PC-3 (cell line): ENCODE measurements around the gene C22orf39. TPM values are rescaled to one million over a fixed set of nuclear protein-coding genes. Genes with fewer than 3 reads are reported as not detected.
A peak's percentile ranks its signal among the peaks of the same experiment; 100 is the strongest.

Source experiments
- ATAC-seq: fragments of 200-7000 bp; cut with Tn5 transposase; 2 replicates; pipeline ENCODE4 v1.9.1; 2020; ENCODE audit warnings: mild to moderate bottlenecking, moderate library complexity
- BruUV-seq: library from RNA; stranded (reverse); fragments of 400-500 nt; replicated peaks from 2 replicates; lab custom pipeline; 2021; lab: Mats Ljungman, UMichigan
- CTCF ChIA-PET: fragments of 300-600 bp; sonication (Branson Sonifier 250); formaldehyde crosslinking; loops from one replicate; lab custom pipeline; 2022; ENCODE audit warnings: antibody characterized with exemption; lab: Charles Lee
- POLR2A ChIA-PET: fragments of 300-600 bp; sonication (Branson Sonifier 250); formaldehyde crosslinking; loops from one replicate; lab custom pipeline; 2022; ENCODE audit warnings: antibody characterized with exemption; ENCODE audit not compliant: unreplicated experiment; lab: Charles Lee
- DNase-seq: peaks from one replicate; pipeline ENCODE4 v3.0.0-alpha.2; 2015
- H2AFZ ChIP-seq: fragments of 300-600 bp; sonication (generic); 2 replicates; pipeline ENCODE4 v1.6.0; 2016; ENCODE audit warnings: antibody characterized with exemption, low read length
- H3F3A ChIP-seq: fragments of 300-600 bp; sonication (generic); one replicate; pipeline ENCODE4 v1.6.0; 2017; ENCODE audit warnings: antibody characterized with exemption, low read length, control low read depth, mild to moderate bottlenecking; ENCODE audit not compliant: unreplicated experiment
- H3K27ac ChIP-seq: fragments of 300-600 bp; sonication (generic); 2 replicates; pipeline ENCODE4 v1.5.1; 2016; ENCODE audit warnings: mild to moderate bottlenecking, low read length
- H3K27me3 ChIP-seq: fragments of 300-600 bp; sonication (generic); 2 replicates; pipeline ENCODE4 v1.6.1; 2016; ENCODE audit warnings: low read length, mixed read lengths
- H3K36me3 ChIP-seq: fragments of 300-600 bp; sonication (generic); 2 replicates; pipeline ENCODE4 v1.6.1; 2016; ENCODE audit warnings: low read depth, mixed run types, low read length, mixed read lengths
- H3K4me1 ChIP-seq: fragments of 300-600 bp; sonication (generic); 2 replicates; pipeline ENCODE4 v1.5.1; 2016; ENCODE audit warnings: low read length; ENCODE audit not compliant: insufficient read depth
- H3K4me2 ChIP-seq: fragments of 300-600 bp; sonication (generic); 2 replicates; pipeline ENCODE4 v1.6.0; 2016; ENCODE audit warnings: low read length
- H3K4me3 ChIP-seq: fragments of 300-600 bp; sonication (generic); 2 replicates; pipeline ENCODE4 v1.5.1; 2016; ENCODE audit warnings: mild to moderate bottlenecking, low read length, mixed read lengths
- H3K79me2 ChIP-seq: fragments of 300-600 bp; sonication (generic); 2 replicates; pipeline ENCODE4 v1.6.1; 2017; ENCODE audit warnings: low read length, mixed read lengths
- H3K9ac ChIP-seq: fragments of 300-600 bp; sonication (generic); 2 replicates; pipeline ENCODE4 v1.6.0; 2016; ENCODE audit warnings: mild to moderate bottlenecking, low read length
- H3K9me2 ChIP-seq: fragments of 300-600 bp; sonication (generic); replicated peaks from 2 replicates; pipeline ENCODE4 v1.6.1; 2016; ENCODE audit warnings: mixed run types, low read length, mixed read lengths
- H3K9me3 ChIP-seq: fragments of 300-600 bp; sonication (generic); 2 replicates; pipeline ENCODE4 v1.6.1; 2016; ENCODE audit warnings: low read length, mixed read lengths
- H4K20me1 ChIP-seq: fragments of 300-600 bp; sonication (generic); 2 replicates; pipeline ENCODE4 v1.6.1; 2016; ENCODE audit warnings: low read length, mixed read lengths
- CTCF ChIP-seq: fragments of 300-600 bp; sonication (generic); conservative IDR thresholded peaks from 2 replicates; pipeline ENCODE4 v1.5.1; 2017; ENCODE audit warnings: antibody characterized with exemption, low read depth, mild to moderate bottlenecking, low read length
- EZH2 ChIP-seq: fragments of 300-600 bp; sonication (generic); IDR thresholded peaks from one replicate; pipeline ENCODE4 v1.6.1; 2017; ENCODE audit warnings: antibody characterized with exemption, mild to moderate bottlenecking, low read length; ENCODE audit not compliant: unreplicated experiment
- EZH2phosphoT487 ChIP-seq: fragments of 300-600 bp; sonication (generic); IDR thresholded peaks from 2 replicates; pipeline ENCODE4 v1.6.1; 2018; ENCODE audit warnings: mild to moderate bottlenecking, antibody characterized with exemption, low read length, borderline replicate concordance
- intact Hi-C: fragments of 100-400 bp; cut with micrococcal nuclease; formaldehyde crosslinking; loops from 2 replicates; pipeline ENCODE4 v1.9.0; 2023
- total RNA-seq: library from RNA; depleted of rRNA; stranded (reverse); fragments of >200 nt; gene quantifications from 2 replicates; pipeline ENCODE4 v1.2.3, GENCODE V29; 2014

C22orf39 gene
- total RNA-seq, 1 experiment from 2014 or later, result 25.0 TPM

GRCh38 chr22:19434829-19435580, 12.5 kb downstream of the C22orf39 start:
- Histone ChIP-seq H3K9me3 (no peaks in the 10 kb centered on the region), H3K4me1 (peaks cover 7% of the 10 kb centered on the region), H3K9ac (no peak overlapping the region), H3K79me2 (peaks cover 28% of the 10 kb centered on the region), H3K4me2 (no peak overlapping the region), H3K27ac (no peak overlapping the region), H3K27me3 (no peaks in the 10 kb centered on the region), H4K20me1 (no peaks in the 10 kb centered on the region), H3K9me2 (no peaks in the 10 kb centered on the region), H3K4me3 (no peak overlapping the region), H3K36me3 (peaks cover 5% of the 10 kb centered on the region; the same call in 1 of the 2 replicates), H2AFZ (no peak overlapping the region), H3F3A (no peaks in the 10 kb centered on the region)
- no peak for TF ChIP-seq EZH2
- TF ChIP-seq CTCF, result no peak
- no peak for TF ChIP-seq EZH2phosphoT487
- CTCF ChIA-PET, result no interaction called here
- DNase-seq (no peak), ATAC-seq (no peak)
- BruUV-seq, result no TSS peak
- intact Hi-C loops, result no loop called here
- POLR2A ChIA-PET, result interaction anchor here (0.6 kb wide), 1 partner anchor 402 kb away, joined by 3 read pairs; no protein-coding TSS in a partner anchor

- no peak overlapping the region for H3K4me3 ChIP-seq
- TF ChIP-seq EZH2, result no peak
- TF ChIP-seq EZH2phosphoT487, result no peak
- no peak for TF ChIP-seq CTCF
- H3K79me2 ChIP-seq, result peaks cover 34% of the 10 kb centered on the region
- H3K27ac ChIP-seq, result no peak overlapping the region
- BruUV-seq, result no TSS peak
- H3K36me3 ChIP-seq, result peaks cover 5% of the 10 kb centered on the region; the same call in 1 of the 2 replicates
- POLR2A ChIA-PET, result no interaction called here
- no peaks in the 10 kb centered on the region for H3K9me3 ChIP-seq
- H3K27me3 ChIP-seq, result no peaks in the 10 kb centered on the region
- no peak overlapping the region for H3K9ac ChIP-seq
- ATAC-seq (no peak), DNase-seq (no peak)
- CTCF ChIA-PET, result no interaction called here
- H2AFZ ChIP-seq, result no peak overlapping the region
- intact Hi-C loops, result no loop called here
- peaks cover 13% of the 10 kb centered on the region for H3K4me1 ChIP-seq
- H3K4me2 ChIP-seq, result no peak overlapping the region
- no peaks in the 10 kb centered on the region for H3K9me2 ChIP-seq
- H3F3A ChIP-seq, result no peaks in the 10 kb centered on the region
- H4K20me1 ChIP-seq, result peaks cover 2% of the 10 kb centered on the region; the same call in 1 of the 2 replicates
These were observed 13.1 kb downstream of the C22orf39 start for GRCh38 chr22:19434401-19434800.

- peak within 1 kb of the TSS; percentile 98 for H3K4me3 ChIP-seq
- POLR2A ChIA-PET, result no interaction called here
- H3K79me2 ChIP-seq, result peaks cover 55% of the 10 kb centered on the region
- intact Hi-C loops, result no loop called here
- H2AFZ ChIP-seq, result peak within 1 kb of the TSS; percentile 84
- no peak for TF ChIP-seq CTCF
- TF ChIP-seq EZH2, result no peak
- TF ChIP-seq EZH2phosphoT487, result no peak
- H3K4me1 ChIP-seq, result peaks cover 24% of the 10 kb centered on the region
- BruUV-seq, result no TSS peak
- H3F3A ChIP-seq, result no peaks in the 10 kb centered on the region
- peak; percentile 91 for DNase-seq
- peak within 1 kb of the TSS; percentile 100 for H3K9ac ChIP-seq
- CTCF ChIA-PET, result no interaction called here
- ATAC-seq, result peak; percentile 86
- H3K4me2 ChIP-seq, result peak within 1 kb of the TSS; percentile 100
- peaks cover 13% of the 10 kb centered on the region for H4K20me1 ChIP-seq
- no peaks in the 10 kb centered on the region for H3K27me3 ChIP-seq
- H3K27ac ChIP-seq, result peak within 1 kb of the TSS; percentile 91
- peaks cover 5% of the 10 kb centered on the region; the same call in 1 of the 2 replicates for H3K36me3 ChIP-seq
- no peaks in the 10 kb centered on the region for H3K9me3 ChIP-seq
- H3K9me2 ChIP-seq, result no peaks in the 10 kb centered on the region
These were observed 15.2 kb downstream of the C22orf39 start, which contains the start of gene MRPL40 for GRCh38 chr22:19432133-19432851. MRPL40 (plus strand) TSS chr22:19432545; CDS start chr22:19432555, 10 bp downstream.
